GM18519 (cell line): ENCODE data around the gene CCDC88B.
"Not testable (repeated sequence)": the region's sequence is repeated elsewhere in the genome, so short reads cannot be mapped to it uniquely, and the experiment has no call there.

Experiments
- ATAC-seq: cut with Tn5 transposase; IDR thresholded peaks from one replicate; pipeline ENCODE4 v1.9.1; 2021; ENCODE audit warnings: mild to moderate bottlenecking, moderate library complexity; ENCODE audit not compliant: unreplicated experiment, low FRiP score

CCDC88B gene

GRCh38 chr11:64321026-64321425, 19.0 kb upstream of the CCDC88B start:
- ATAC-seq = no peak

- ATAC-seq = no peak
Observed at GRCh38 chr11:64321533-64321932, 18.5 kb upstream of the CCDC88B start.

GRCh38 chr11:64322925-64323260, 17.1 kb upstream of the CCDC88B start:
- no peak for ATAC-seq

DNA sequence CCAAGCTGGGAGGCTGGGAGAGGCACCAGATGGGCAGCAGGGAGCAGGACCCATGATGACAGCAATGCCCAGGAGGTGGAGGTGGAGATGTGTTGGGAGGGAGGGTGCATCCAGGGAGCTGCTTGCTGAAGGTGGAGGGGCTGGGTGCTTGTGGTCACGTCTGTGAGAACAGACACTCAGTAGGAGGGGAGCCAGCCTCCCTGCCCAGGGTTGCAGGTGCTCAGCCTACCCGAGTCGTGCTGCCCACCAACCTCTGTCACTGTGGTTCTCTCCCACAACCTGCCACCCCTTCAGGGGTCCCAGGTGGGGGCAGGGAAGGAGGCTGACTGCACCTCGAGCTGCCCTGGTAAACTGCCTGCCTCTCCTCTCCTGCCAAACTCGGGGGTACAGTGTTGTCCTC, 16.6 kb upstream of the CCDC88B start:
- ATAC-seq = no peak

DNA sequence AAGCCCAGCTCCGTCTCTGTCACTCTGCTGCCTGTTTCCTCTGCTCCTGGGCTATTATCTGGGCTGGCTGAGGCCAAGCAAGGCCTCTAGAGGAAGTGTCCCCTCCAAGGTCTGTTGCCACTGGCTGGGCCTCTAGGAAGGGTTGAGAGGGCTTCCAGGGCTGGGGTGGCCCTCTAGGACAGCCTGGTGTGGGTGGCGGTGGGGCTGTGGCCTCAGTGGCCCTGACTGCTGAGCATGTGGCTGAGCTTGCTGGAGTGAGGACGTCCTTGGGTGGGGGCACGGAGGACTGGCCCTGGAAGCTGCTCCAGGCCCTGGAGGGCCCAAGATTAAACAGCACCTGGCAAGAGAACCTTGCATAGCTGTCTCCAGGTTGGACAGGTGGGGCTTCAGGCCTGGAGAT, 16.0 kb upstream of the CCDC88B start:
- not testable (repeated sequence) for ATAC-seq

DNA sequence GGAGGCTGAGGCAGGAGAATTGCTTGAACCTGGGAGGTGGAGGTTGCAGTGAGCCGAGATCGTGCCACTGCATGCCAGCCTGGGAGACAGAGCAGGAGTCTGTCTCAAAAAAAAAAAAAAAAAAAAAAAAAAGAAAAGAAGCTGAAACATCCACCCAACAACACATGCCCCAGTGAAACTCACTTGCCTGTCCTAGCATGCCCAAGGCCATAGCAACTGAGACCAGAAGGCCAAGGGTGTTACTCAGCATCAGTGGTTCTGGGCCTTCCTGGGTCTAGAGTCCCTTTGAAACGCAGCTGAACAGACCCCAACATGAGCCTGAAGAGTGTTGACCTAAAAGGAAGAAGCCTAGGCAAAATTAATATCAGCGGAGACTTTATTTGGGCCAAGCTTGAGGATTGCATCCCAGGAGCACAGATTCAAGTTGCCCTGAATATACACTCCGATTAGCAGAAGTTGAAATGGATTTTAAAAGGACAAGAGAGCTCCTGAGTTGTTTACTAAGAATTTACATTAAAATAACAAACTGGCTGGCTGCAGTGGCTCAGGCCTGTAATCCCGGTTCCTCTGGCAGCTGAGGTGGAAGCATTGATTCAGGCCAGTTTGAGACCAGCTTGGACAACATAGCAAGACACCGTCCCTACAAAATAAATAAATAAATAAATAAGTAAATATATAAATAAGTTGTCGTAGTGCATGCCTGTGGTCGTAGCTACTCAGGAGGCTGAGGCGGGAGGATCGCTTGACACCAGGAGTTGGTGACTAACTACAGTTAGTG, 15.1 kb upstream of the CCDC88B start:
- ATAC-seq = no peak

DNA sequence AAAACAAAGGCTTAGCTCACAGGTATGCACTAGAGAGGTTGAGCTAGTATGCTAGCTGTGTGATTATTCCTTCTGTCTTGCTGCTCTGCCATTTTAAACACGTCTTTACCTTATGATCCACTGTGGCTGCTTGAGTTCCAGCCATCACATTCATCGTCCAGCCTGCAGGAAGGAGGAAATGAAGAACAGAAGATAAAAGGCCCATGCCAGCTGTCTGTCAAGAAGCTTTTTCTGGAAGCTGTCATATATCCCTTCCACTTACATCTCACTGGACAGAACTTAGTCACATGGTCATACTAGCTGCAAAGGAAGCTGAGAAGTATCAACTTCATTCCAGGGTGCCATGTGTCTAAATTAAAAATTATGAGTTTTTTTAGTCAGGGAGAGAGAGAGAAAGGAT, 12.6 kb upstream of the CCDC88B start:
- ATAC-seq = no peak

DNA sequence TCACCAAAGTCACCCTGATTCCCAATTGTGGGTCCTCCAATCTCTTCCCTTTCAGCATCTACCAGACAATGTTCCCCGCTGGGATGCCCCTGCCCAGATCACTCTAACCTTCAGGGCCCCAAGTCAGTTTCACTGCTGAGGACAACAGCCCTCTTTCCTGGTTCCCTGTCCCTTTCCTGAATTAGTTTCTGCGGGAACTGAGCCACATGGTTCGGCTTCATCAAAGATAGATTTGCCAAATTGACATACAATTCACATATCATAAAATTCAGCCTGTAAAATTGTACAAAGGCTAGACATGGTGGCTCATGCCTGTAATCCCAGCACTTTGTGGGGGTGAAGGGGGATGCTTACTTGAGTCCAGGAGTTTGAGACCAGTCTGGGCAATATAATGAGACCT, 12.0 kb upstream of the CCDC88B start:
- ATAC-seq = no peak

DNA sequence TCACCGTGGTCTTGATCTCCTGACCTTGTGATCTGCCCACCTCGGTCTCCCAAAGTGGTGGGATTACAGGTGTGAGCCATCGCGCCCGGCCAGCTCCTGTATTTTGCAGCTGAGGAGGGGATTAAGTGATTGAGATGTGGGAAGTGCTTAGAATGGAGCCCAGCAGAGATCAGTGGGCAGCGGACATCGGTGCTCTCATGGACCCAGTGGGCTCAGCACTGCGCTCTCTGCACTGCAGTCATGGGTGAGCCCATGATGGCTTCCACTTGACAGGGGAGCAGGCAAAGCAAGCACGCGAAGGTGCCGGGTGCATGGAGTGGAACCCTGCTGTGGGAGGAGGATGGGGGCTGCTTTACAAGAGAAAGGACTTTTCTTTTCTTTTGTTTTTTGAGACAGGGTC, 9.1 kb upstream of the CCDC88B start:
- ATAC-seq = no peak

DNA sequence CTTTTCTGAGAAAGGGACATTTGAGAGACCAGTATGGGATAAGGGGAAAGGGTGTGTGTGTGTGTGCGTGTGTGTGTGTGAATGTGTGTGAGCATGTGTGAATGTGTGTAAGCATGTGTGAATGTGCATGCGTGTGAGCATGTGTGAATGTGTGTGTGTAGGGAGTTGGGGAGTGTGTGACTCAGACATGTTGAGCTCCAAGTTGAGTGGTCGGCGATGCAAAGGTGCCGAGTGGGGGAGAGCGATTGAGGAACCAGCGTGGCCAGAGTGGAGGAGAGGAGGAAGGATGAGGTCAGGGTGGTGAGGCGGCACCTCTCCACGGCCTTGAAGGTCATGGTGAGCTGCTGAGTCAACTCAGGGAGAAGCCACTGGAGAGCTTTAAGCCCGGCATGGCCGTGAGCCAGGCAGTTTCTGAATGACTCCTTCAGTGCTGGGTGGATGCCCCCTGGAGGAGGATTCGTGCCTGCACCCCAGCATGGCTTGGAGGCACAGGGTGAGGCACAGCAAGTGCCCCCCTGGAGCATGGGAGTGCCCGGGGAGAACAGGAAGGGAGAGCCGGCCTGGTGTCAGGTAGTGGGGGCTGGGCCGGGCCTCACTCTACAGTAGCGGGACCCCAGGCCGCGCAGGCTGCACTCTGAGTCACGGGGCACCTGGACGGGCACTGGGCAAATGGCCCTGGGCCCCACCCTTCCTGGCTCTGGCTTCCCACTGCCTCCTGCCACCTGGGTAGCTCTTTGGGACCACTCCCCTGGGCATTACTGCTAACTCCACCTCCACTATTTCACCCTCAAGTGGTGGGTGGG, 8.2 kb upstream of the CCDC88B start:
- ATAC-seq = no peak

GRCh38 chr11:64333556-64333955, 6.4 kb upstream of the CCDC88B start:
- no peak for ATAC-seq

GRCh38 chr11:64334764-64335735, 5.0 kb upstream of the CCDC88B start:
- ATAC-seq = peak; percentile 79

- ATAC-seq = no peak
Observed at GRCh38 chr11:64337538-64338249, 2.3 kb upstream of the CCDC88B start.

DNA sequence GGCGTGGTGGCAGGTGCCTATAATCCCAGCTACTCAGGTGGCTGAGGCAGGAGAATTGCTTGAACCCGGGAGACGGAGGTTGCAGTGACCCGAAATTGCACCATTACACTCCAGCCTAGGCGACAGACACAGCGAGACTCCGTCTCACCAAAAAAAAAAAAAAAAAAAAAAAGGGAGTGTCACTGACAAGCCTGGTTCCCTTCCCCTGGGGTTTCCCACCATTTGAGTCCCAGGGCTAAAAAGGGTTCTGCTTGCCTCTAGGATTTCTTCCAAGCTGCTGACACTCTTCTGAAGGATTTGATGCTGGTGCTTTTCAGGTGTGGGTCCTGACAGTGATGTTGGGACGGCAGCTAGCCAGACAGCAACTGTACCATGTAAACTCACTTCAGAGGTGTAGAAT, 1.3 kb upstream of the CCDC88B start:
- no peak for ATAC-seq

GRCh38 chr11:64339286-64339685, 718 bp upstream of the CCDC88B start:
- no peak for ATAC-seq

- ATAC-seq = no peak
Observed at GRCh38 chr11:64340671-64341335, 799 bp downstream of the CCDC88B start.

GRCh38 chr11:64341429-64341828, 1.4 kb downstream of the CCDC88B start:
- ATAC-seq = no peak

DNA sequence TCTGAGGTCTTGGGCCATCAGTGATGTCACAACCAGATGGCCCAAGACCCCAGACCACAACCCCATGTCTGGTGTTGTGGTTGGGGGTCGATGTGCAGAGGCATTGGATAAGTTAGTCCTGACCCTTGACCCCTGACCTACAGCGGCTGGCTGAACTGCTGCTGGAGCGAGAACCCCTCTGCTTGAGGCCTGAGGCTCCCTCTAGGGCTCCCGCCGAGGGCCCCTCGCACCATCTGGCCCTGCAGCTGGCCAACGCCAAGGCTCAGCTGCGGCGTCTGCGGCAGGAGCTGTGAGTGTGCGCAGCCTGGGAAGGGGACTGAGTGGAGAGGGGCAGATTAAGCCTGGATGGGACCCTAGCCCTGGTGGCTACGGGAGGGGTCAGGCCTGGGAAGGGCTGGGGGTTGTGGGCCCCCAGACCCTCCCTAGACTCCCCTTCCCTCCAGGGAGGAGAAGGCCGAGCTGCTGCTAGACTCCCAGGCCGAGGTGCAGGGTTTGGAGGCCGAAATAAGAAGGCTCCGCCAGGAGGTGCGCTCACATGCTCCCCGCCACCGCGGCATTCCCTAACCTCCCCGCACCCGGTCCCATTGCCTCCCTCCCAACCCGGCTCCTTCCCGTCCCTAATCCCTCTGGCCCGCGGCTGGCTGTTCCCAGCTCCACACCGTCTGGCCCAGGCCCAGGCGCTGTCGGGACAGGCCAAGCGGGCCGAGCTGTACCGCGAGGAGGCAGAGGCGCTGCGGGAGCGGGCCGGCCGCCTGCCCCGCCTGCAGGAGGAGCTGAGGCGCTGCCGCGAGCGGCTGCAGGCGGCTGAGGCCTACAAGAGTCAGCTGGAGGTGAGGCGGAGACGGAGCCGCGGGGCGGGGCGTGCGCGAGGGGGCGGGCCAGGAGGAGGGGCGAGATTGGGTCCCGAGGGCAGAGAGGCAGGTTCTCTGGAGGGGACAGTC, 2.1 kb downstream of the CCDC88B start:
- ATAC-seq = peak; percentile 42
